Stomach (tissue), 9 donors: ENCODE data around the gene DAB1. TPM values are rescaled to one million over a fixed set of nuclear protein-coding genes. Genes with fewer than 3 reads are reported as not detected.

Experiments used
- DNase-seq, 2 donors: peaks; one replicate each; pipeline versions ENCODE4 v3.0.0 to v3.0.0-alpha.2; 2013 to 2019
- H3K27ac ChIP-seq, 5 donors: fragments of 200-600 bp in 4 of 5; sonication (generic) in 4 of 5; one replicate each; pipeline ENCODE4 v1.5.1; 2013 to 2019; ENCODE audit warnings: mild to moderate bottlenecking in 1 of 5, moderate library complexity in 1 of 5
- H3K27me3 ChIP-seq, 3 donors: fragments of 200-600 bp; sonication (generic); one replicate each; pipeline ENCODE4 v1.5.1; 2017 to 2019; ENCODE audit warnings: mixed run types in 1 of 3
- H3K36me3 ChIP-seq, 4 donors: fragments of 200-600 bp; sonication (generic); 1 replicate in 3 of 4; 2 replicates in 1 of 4; pipeline ENCODE4 v1.5.1; 2016 to 2019
- H3K4me1 ChIP-seq, 4 donors: fragments of 200-600 bp; sonication (generic); one replicate each; pipeline ENCODE4 v1.5.1; 2016 to 2019
- H3K4me3 ChIP-seq, 4 donors: fragments of 200-600 bp; sonication (generic) in 3 of 4; one replicate each; pipeline ENCODE4 v1.5.1; 2016 to 2019; ENCODE audit warnings: mild to moderate bottlenecking in 1 of 4
- H3K9me3 ChIP-seq, 4 donors: fragments of 200-600 bp; sonication (generic); one replicate each; pipeline ENCODE4 v1.5.1; 2016 to 2019
- EP300 ChIP-seq: sonication (generic); formaldehyde crosslinking; IDR thresholded peaks from one replicate; pipeline ENCODE4 v1.6.1; 2017; ENCODE audit warnings: antibody characterized with exemption
- POLR2A ChIP-seq, 4 donors: fragments of 450-650 bp; IDR thresholded peaks; one replicate each; pipeline ENCODE4 v1.6.1; 2016; ENCODE audit warnings: antibody characterized with exemption in 4 of 4, control low read depth in 2 of 4, mild to moderate bottlenecking in 1 of 4, moderate library complexity in 1 of 4
- POLR2AphosphoS5 ChIP-seq, 3 donors: sonication (generic); formaldehyde crosslinking; IDR thresholded peaks; one replicate each; pipeline ENCODE4 v1.6.1; 2016; ENCODE audit warnings: antibody characterized with exemption in 3 of 3
- WGBS, 5 donors: extraction: QIAGEN DNeasy Blood & Tissue Kit in 3 of 5; methylation state at CpG; one replicate each; pipeline versions ENCODE4 v1.1.5 to v1.1.7; 2013 to 2018; 5-methylcytosine and 5-hydroxymethylcytosine counted together
- intact Hi-C: fragments of 100-400 bp; cut with DNase I; formaldehyde crosslinking; loops from one replicate; pipeline ENCODE4 v1.15.1; 2023; ENCODE audit warnings: low total_unique reads
- polyA plus RNA-seq, 3 donors: library from polyadenylated mRNA; stranded (reverse); fragments of 200-250 nt; gene quantifications; one replicate each; pipeline ENCODE4 v1.2.3, GENCODE V29; 2013
- total RNA-seq, 5 donors: library from RNA; depleted of rRNA; stranded (reverse); fragments of >200 nt; gene quantifications; one replicate each; pipeline versions ENCODE4 v1.1.0 to v1.2.3, GENCODE V29; 2014 to 2016
- TF ChIP-seq, protein P1 (sequence below), 7 experiments: fragments of 450-650 bp in 4 of 7; fragments of 200-600 bp in 3 of 7; sonication (generic) in 3 of 7; IDR thresholded peaks; one replicate each; pipeline ENCODE4 v1.5.1; 2016 to 2019; ENCODE audit warnings: antibody characterized with exemption in 7 of 7, control low read depth in 2 of 7, mild to moderate bottlenecking in 1 of 7
- donor health status: healthy with polysubstance abuse.
- donor health status: Bipolar disorder and iron deficiency.
- donor health status: healthy.

DAB1 gene
- total and polyA plus RNA-seq, 8 donors: under 0.01 to 3.5 (median 0.61) TPM; not detected in 1

DNA sequence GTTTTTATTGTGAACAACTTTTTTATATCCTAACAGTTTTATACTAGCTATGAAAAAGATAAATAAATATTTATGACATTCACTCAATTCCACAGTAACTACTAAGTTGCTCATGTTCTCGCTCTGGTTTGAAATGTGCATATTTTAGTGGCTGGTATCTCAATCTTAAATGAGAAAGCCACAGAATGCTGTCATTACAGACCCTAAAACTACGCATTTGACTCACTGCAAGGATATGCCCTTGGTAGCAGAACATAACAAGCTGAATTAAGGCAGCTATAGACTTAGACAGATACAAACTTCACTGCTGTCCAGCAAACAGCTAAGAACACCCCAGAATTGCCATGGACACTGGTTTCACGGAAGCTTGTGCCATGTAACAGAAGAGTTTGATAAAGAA lies 19.0 kb downstream of the DAB1 start:
- peaks cover 0 to 14% (median 4%) of the 10 kb centered on the region in 4 donors for H3K4me1 ChIP-seq
- no peak overlapping the region for H3K27ac ChIP-seq
- no peak overlapping the region for H3K4me3 ChIP-seq
- TF ChIP-seq POLR2AphosphoS5 (IDR thresholded peaks at IDR 0.05): no peak
- no peak for DNase-seq
- no peaks in the 10 kb centered on the region for H3K9me3 ChIP-seq
- no peaks in the 10 kb centered on the region for H3K36me3 ChIP-seq
- WGBS, 5 donors: 61 to 71% (median 69%) methylated on average over 3 of the region's 3 CpGs
- intact Hi-C loops: no loop called here
- H3K27me3 ChIP-seq: peaks cover 0 to 7% (median 0%) of the 10 kb centered on the region in 3 donors

DNA sequence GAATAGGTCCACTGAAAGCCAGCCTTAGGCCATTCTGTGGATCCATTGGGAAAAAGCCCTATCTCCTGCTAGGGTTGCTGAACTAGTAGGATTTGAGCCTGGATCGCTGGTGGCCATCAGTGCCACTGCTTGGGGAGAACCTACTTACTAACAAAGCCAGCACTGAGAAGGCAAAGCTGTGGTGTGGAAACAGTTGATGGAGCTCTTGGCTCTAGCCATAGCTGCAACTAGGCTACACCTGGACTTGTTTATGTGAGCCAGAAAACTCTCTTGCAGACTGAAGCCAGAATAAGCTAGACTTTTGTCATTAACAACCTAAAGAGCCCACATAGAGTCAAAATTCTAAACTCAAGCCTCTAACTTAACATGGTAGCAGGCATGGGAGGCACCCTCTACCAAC lies 20.7 kb downstream of the DAB1 start:
- intact Hi-C loops: no loop called here
- 57 to 100% (median 89%) methylated on average over 1 of the region's 1 CpG for WGBS, 5 donors
- Histone ChIP-seq H3K27ac (no peak overlapping the region), H3K27me3 (no peaks in the 10 kb centered on the region), H3K4me1 (peaks cover 0 to 12% (median 3%) of the 10 kb centered on the region in 4 donors), H3K4me3 (no peak overlapping the region), H3K9me3 (no peaks in the 10 kb centered on the region), H3K36me3 (no peaks in the 10 kb centered on the region)
- TF ChIP-seq, protein P1, sequence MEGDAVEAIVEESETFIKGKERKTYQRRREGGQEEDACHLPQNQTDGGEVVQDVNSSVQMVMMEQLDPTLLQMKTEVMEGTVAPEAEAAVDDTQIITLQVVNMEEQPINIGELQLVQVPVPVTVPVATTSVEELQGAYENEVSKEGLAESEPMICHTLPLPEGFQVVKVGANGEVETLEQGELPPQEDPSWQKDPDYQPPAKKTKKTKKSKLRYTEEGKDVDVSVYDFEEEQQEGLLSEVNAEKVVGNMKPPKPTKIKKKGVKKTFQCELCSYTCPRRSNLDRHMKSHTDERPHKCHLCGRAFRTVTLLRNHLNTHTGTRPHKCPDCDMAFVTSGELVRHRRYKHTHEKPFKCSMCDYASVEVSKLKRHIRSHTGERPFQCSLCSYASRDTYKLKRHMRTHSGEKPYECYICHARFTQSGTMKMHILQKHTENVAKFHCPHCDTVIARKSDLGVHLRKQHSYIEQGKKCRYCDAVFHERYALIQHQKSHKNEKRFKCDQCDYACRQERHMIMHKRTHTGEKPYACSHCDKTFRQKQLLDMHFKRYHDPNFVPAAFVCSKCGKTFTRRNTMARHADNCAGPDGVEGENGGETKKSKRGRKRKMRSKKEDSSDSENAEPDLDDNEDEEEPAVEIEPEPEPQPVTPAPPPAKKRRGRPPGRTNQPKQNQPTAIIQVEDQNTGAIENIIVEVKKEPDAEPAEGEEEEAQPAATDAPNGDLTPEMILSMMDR (IDR thresholded peaks at IDR 0.05): no peak
- TF ChIP-seq EP300 (no peak), POLR2A (IDR thresholded peaks at IDR 0.05) (no peak), POLR2AphosphoS5 (IDR thresholded peaks at IDR 0.05) (no peak)
- no peak for DNase-seq

- Histone ChIP-seq H3K36me3 (no peaks in the 10 kb centered on the region), H3K27ac (no peak overlapping the region), H3K9me3 (no peaks in the 10 kb centered on the region), H3K4me3 (no peak overlapping the region), H3K4me1 (no peaks in the 10 kb centered on the region), H3K27me3 (no peaks in the 10 kb centered on the region)
- 83 to 100% (median 89%) methylated on average over 1 of the region's 1 CpG for WGBS, 5 donors
- TF ChIP-seq POLR2A (IDR thresholded peaks at IDR 0.05): no peak
- TF ChIP-seq POLR2AphosphoS5 (IDR thresholded peaks at IDR 0.05): no peak
- no peak for TF ChIP-seq EP300
- TF ChIP-seq, protein P1 (IDR thresholded peaks at IDR 0.05): no peak
- intact Hi-C loops: no loop called here
- no peak for DNase-seq
Measured at GRCh38 chr1:57401671-57402070, 22.2 kb downstream of the DAB1 start.

DNA sequence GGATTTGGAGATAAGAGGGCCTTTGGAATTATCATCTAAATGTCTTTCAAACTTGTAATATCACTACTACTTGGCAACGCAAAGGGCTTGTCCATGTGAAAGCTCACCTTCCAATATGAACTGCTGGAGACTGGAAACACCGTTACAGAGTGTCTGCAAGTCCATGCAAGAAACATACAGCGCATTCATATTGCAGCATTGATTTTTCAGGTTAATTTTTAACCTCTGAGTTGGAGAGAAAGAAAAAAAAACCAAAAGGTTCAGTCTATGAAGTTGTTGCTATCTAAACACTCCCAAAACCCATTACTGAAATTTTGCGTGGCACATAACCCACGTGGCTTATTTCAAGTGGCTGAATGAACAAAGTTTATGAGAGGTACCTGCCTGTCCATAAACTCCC lies 23.8 kb downstream of the DAB1 start:
- peak in 1 of 2 donors; percentile 37 for DNase-seq
- Histone ChIP-seq H3K27me3 (no peaks in the 10 kb centered on the region), H3K4me3 (no peak overlapping the region), H3K9me3 (no peaks in the 10 kb centered on the region), H3K27ac (no peak overlapping the region), H3K4me1 (no peaks in the 10 kb centered on the region), H3K36me3 (no peaks in the 10 kb centered on the region)
- intact Hi-C loops: no loop called here
- TF ChIP-seq EP300: no peak
- TF ChIP-seq, protein P1 (IDR thresholded peaks at IDR 0.05): no peak
- TF ChIP-seq POLR2A (IDR thresholded peaks at IDR 0.05): no peak
- no peak for TF ChIP-seq POLR2AphosphoS5 (IDR thresholded peaks at IDR 0.05)
- WGBS, 5 donors: 36 to 76% (median 51%) methylated on average over 5 of the region's 5 CpGs

GRCh38 chr1:57393058-57393584 lies 30.7 kb downstream of the DAB1 start:
- no peaks in the 10 kb centered on the region for H3K36me3 ChIP-seq
- 79 to 91% (median 86%) methylated on average over 6 of the region's 6 CpGs for WGBS, 5 donors

More at GRCh38 chr1:57393058-57393584, 30.7 kb downstream of the DAB1 start:
- no peak overlapping the region for H3K4me3 ChIP-seq
- no peak overlapping the region for H3K27ac ChIP-seq
- intact Hi-C loops: no loop called here
- no peak for DNase-seq
- H3K27me3 ChIP-seq: no peaks in the 10 kb centered on the region
- H3K4me1 ChIP-seq: no peaks in the 10 kb centered on the region
- H3K9me3 ChIP-seq: no peaks in the 10 kb centered on the region
- TF ChIP-seq POLR2AphosphoS5 (IDR thresholded peaks at IDR 0.05) (no peak), EP300 (no peak)
